HCT116 (cell line): ENCODE data around the gene CCBE1. TPM values are rescaled to one million over a fixed set of nuclear protein-coding genes. Genes with fewer than 3 reads are reported as not detected.

Experiments used
- ATAC-seq: fragments of 200-7000 bp; cut with Tn5 transposase; 2 replicates; pipeline ENCODE4 v1.9.1; 2020; ENCODE audit warnings: mild to moderate bottlenecking, moderate library complexity
- BruUV-seq: library from RNA; stranded (reverse); fragments of 400-500 nt; replicated peaks from 2 replicates; lab custom pipeline; 2021; lab: Mats Ljungman, UMichigan
- CTCF ChIA-PET: fragments of 300-600 bp; sonication (Branson Sonifier 250); formaldehyde crosslinking; loops from one replicate; lab custom pipeline; 2021; ENCODE audit warnings: antibody characterized with exemption; lab: Charles Lee
- POLR2A ChIA-PET: fragments of 300-600, 350-600 bp; sonication (Branson Sonifier 250); formaldehyde crosslinking; loops from one replicate; lab custom pipeline; 2021; ENCODE audit warnings: antibody characterized with exemption; lab: Charles Lee
- RAD21 ChIA-PET, 2 experiments: fragments of 300-600 bp; sonication (Branson Sonifier 250); formaldehyde crosslinking; loops; one replicate each; lab custom pipeline; 2023; ENCODE audit warnings: low total read pairs in 2 of 2; ENCODE audit not compliant: uncharacterized antibody in 2 of 2, unreplicated experiment in 2 of 2, low non-redundant PET in 1 of 2; lab: Charles Lee
- DNase-seq: peaks from one replicate; pipeline ENCODE4 v3.0.0-alpha.2; 2010; ENCODE audit warnings: low read depth, low spot score
- H2AFZ ChIP-seq: fragments of 200-600 bp; shearing (Covaris generic), sonication (generic); 2 replicates; pipeline ENCODE4 v1.6.1; 2017; ENCODE audit warnings: low read depth, mixed run types, mixed read lengths, antibody characterized with exemption, low read length; ENCODE audit not compliant: poor library complexity, severe bottlenecking
- H3K27ac ChIP-seq: 2 replicates; pipeline ENCODE4 v1.5.1; 2012; ENCODE audit warnings: low read depth, low read length
- H3K27me3 ChIP-seq: fragments of 200-600 bp; sonication (generic); 2 replicates; pipeline ENCODE4 v1.6.1; 2016; ENCODE audit warnings: mixed run types, low read length, mixed read lengths; ENCODE audit not compliant: insufficient read depth
- H3K36me3 ChIP-seq, 2 experiments: fragments of 200-500 bp in 1 of 2; fragments of 200-600 bp in 1 of 2; sonication (Bioruptor generic) in 1 of 2; sonication (generic) in 1 of 2; 2 replicates each; pipeline versions ENCODE4 v1.5.1 to v1.6.1; 2014 to 2016; ENCODE audit warnings: low read length in 2 of 2, inconsistent platforms in 1 of 2, mixed read lengths in 1 of 2, mixed run types in 1 of 2; ENCODE audit not compliant: insufficient read depth in 2 of 2, control insufficient read depth in 1 of 2
- H3K4me1 ChIP-seq, 2 experiments: fragments of 200-600 bp in 1 of 2; sonication (generic) in 1 of 2; 2 replicates each; pipeline versions ENCODE4 v1.5.1 to v1.6.1; 2012 to 2017; ENCODE audit warnings: low read length in 2 of 2, inconsistent platforms in 1 of 2, mild to moderate bottlenecking in 1 of 2, mixed read lengths in 1 of 2, mixed run types in 1 of 2, moderate library complexity in 1 of 2; ENCODE audit not compliant: insufficient read depth in 2 of 2, control insufficient read depth in 1 of 2
- H3K4me2 ChIP-seq: fragments of 200-600 bp; sonication (generic); 2 replicates; pipeline ENCODE4 v1.6.1; 2017; ENCODE audit warnings: mixed run types, low read length, mixed read lengths
- H3K4me3 ChIP-seq, 2 experiments: fragments of 200-600 bp in 1 of 2; sonication (generic) in 1 of 2; replicated peaks in 1 of 2; 2 replicates each; pipeline ENCODE4 v1.5.1; 2011 to 2016; ENCODE audit warnings: low read length in 2 of 2, control low read depth in 1 of 2, low read depth in 1 of 2, mild to moderate bottlenecking in 1 of 2, mixed read lengths in 1 of 2, mixed run types in 1 of 2
- H3K79me2 ChIP-seq: fragments of 200-600 bp; sonication (generic); 2 replicates; pipeline ENCODE4 v1.6.1; 2017; ENCODE audit warnings: mild to moderate bottlenecking, mixed run types, low read length, moderate library complexity, mixed read lengths; ENCODE audit not compliant: insufficient read depth
- H3K9ac ChIP-seq: fragments of 200-600 bp; sonication (generic); 2 replicates; pipeline ENCODE4 v1.6.1; 2016; ENCODE audit warnings: low read length, mixed read lengths
- H3K9me2 ChIP-seq: fragments of 200-600 bp; sonication (generic), shearing (Covaris generic); 2 replicates; pipeline ENCODE4 v1.6.1; 2017; ENCODE audit warnings: mixed run types, mild to moderate bottlenecking, moderate library complexity; ENCODE audit not compliant: insufficient read depth
- H3K9me3 ChIP-seq, 2 experiments: fragments of 200-500 bp in 1 of 2; fragments of 200-600 bp in 1 of 2; sonication (Bioruptor generic) in 1 of 2; sonication (generic) in 1 of 2; 2 replicates each; pipeline ENCODE4 v1.6.1; 2014 to 2017; ENCODE audit warnings: low read length in 2 of 2, mixed read lengths in 2 of 2, inconsistent platforms in 1 of 2, low read depth in 1 of 2, mild to moderate bottlenecking in 1 of 2, mixed run types in 1 of 2, moderate library complexity in 1 of 2; ENCODE audit not compliant: control insufficient read depth in 1 of 2, insufficient read depth in 1 of 2
- H4K20me1 ChIP-seq: fragments of 200-600 bp; sonication (generic), shearing (Covaris generic); 2 replicates; pipeline ENCODE4 v1.6.1; 2017; ENCODE audit warnings: mixed run types, mild to moderate bottlenecking, moderate library complexity; ENCODE audit not compliant: insufficient read depth
- CBX3 ChIP-seq: IDR thresholded peaks from 2 replicates; pipeline ENCODE4 v1.6.1; 2012; ENCODE audit warnings: low read depth
- CEBPB ChIP-seq: IDR thresholded peaks from 2 replicates; pipeline ENCODE4 v1.6.1; 2012; ENCODE audit warnings: low read depth
- CTCF ChIP-seq, 3 experiments: fragments of 200-600 bp in 1 of 3; sonication (generic) in 1 of 3; IDR thresholded peaks in 2 of 3; conservative IDR thresholded peaks in 1 of 3; 2 replicates each; pipeline ENCODE4 v1.5.1; 2012 to 2017; ENCODE audit warnings: low read depth in 2 of 3, low read length in 2 of 3, antibody characterized with exemption in 1 of 3, borderline replicate concordance in 1 of 3, control low read depth in 1 of 3, mild to moderate bottlenecking in 1 of 3, mixed read lengths in 1 of 3, mixed run types in 1 of 3, moderate library complexity in 1 of 3; ENCODE audit not compliant: insufficient read depth in 1 of 3
- FOSL1 ChIP-seq: IDR thresholded peaks from 2 replicates; pipeline ENCODE4 v1.6.1; 2012; ENCODE audit warnings: low read depth
- MAX ChIP-seq: IDR thresholded peaks from 2 replicates; pipeline ENCODE4 v1.6.1; 2012
- POLR2AphosphoS5 ChIP-seq: IDR thresholded peaks from 2 replicates; pipeline ENCODE4 v1.6.1; 2011; ENCODE audit warnings: mild to moderate bottlenecking, low read depth, low read length, moderate library complexity
- RAD21 ChIP-seq: IDR thresholded peaks from 2 replicates; pipeline ENCODE4 v1.6.1; 2012; ENCODE audit warnings: low read depth, mild to moderate bottlenecking
- SIN3A ChIP-seq: IDR thresholded peaks from 2 replicates; pipeline ENCODE4 v1.6.1; 2012; ENCODE audit warnings: low read depth
- TCF7L2 ChIP-seq: IDR thresholded peaks from 2 replicates; pipeline ENCODE4 v1.7.0; 2011; ENCODE audit warnings: borderline replicate concordance, inconsistent platforms; ENCODE audit not compliant: insufficient read depth, insufficient read length; ENCODE audit errors: extremely low read depth
- ZBTB33 ChIP-seq: IDR thresholded peaks from 2 replicates; pipeline ENCODE4 v1.6.1; 2011; ENCODE audit warnings: mild to moderate bottlenecking, low read length, moderate library complexity; ENCODE audit not compliant: insufficient replicate concordance; ENCODE audit errors: extremely low read depth
- ZFX ChIP-seq: fragments of 450-650 bp; IDR thresholded peaks from 2 replicates; pipeline ENCODE4 v1.6.1; 2017
- ZNF274 ChIP-seq: fragments of 200-500 bp; sonication (Bioruptor generic); IDR thresholded peaks from 2 replicates; pipeline ENCODE4 v1.6.1; 2014; ENCODE audit warnings: mild to moderate bottlenecking, low read depth, low read length, inconsistent platforms
- intact Hi-C: fragments of 100-400 bp; cut with micrococcal nuclease; formaldehyde crosslinking; loops from 2 replicates; pipeline ENCODE4 v1.10.0; 2022
- total RNA-seq: library from RNA; stranded (reverse); gene quantifications from one replicate; pipeline ENCODE4 v1.2.1, GENCODE V29; 2021; ENCODE audit not compliant: unreplicated experiment
- TF ChIP-seq, protein P1 (sequence below): IDR thresholded peaks from 2 replicates; pipeline ENCODE4 v1.6.1; 2012; ENCODE audit warnings: low read depth

Gene CCBE1
- total RNA-seq, 1 experiment from 2014 or later: 0.84 TPM

DNA sequence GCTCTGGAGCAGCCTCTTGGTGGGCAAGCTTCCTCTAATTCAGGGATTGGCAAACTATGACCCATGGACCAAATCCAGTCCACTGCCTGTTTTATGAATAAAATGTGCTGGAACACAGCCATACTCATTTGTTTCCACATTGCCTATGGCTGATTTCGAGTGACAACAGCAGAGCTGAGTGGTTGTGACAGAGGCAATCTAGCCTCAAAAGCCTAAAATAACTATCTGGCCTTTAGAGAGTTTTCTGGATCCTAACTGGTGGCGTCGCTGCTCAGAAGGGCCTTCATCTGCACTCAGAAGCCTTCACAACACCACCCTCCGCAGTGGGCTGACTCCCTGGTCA is 147.1 kb downstream of the CCBE1 start (continued):
- TF ChIP-seq, protein P1, sequence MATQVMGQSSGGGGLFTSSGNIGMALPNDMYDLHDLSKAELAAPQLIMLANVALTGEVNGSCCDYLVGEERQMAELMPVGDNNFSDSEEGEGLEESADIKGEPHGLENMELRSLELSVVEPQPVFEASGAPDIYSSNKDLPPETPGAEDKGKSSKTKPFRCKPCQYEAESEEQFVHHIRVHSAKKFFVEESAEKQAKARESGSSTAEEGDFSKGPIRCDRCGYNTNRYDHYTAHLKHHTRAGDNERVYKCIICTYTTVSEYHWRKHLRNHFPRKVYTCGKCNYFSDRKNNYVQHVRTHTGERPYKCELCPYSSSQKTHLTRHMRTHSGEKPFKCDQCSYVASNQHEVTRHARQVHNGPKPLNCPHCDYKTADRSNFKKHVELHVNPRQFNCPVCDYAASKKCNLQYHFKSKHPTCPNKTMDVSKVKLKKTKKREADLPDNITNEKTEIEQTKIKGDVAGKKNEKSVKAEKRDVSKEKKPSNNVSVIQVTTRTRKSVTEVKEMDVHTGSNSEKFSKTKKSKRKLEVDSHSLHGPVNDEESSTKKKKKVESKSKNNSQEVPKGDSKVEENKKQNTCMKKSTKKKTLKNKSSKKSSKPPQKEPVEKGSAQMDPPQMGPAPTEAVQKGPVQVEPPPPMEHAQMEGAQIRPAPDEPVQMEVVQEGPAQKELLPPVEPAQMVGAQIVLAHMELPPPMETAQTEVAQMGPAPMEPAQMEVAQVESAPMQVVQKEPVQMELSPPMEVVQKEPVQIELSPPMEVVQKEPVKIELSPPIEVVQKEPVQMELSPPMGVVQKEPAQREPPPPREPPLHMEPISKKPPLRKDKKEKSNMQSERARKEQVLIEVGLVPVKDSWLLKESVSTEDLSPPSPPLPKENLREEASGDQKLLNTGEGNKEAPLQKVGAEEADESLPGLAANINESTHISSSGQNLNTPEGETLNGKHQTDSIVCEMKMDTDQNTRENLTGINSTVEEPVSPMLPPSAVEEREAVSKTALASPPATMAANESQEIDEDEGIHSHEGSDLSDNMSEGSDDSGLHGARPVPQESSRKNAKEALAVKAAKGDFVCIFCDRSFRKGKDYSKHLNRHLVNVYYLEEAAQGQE: no peak
- TF ChIP-seq CBX3 (no peak), ZNF274 (no peak), ZFX (no peak), SIN3A (no peak)
- TF ChIP-seq, all 23 proteins: peak for 0

DNA sequence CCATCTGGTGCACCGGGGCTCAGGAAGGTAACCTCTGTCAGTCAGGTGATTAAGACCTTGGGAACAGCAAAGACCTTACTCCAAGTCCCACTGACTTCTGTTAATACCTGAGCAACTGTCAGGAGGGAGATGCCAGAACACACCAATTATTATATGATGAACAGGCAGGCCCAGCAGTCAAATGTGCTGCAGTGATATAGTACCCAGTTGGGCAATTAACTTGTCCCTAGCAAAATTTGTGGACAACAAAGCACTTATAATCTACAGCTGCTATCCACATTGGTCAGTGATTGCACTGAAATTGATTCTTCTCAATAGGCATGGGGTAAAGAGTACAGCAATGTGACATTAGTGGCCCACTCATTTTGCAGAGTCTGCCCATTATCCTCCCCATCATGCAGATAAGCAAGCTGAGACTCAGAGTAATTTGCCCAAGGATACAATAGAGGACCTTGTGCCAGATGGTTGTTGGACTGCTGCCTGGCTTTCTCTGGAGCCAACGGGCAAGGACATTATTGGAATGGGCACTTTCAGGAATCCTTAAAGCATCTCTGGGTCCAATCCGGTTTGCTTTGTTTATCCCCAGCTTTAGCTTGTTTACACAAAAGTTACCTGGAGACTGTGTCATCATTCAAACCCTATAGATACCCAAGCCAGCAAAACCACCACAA is 147.6 kb downstream of the CCBE1 start:
- RAD21 ChIA-PET: no interaction called here
- no peak for DNase-seq
- no peak for ATAC-seq
- H3K4me1 ChIP-seq: no peaks in the 10 kb centered on the region; a peak in 1 of 4 replicates
- no peak overlapping the region for H3K9ac ChIP-seq
- H3K9me2 ChIP-seq: no peaks in the 10 kb centered on the region
- BruUV-seq: no TSS peak
- no peak overlapping the region for H3K4me2 ChIP-seq
- TF ChIP-seq MAX (no peak), RAD21 (no peak), CEBPB (no peak), CBX3 (no peak), CTCF (IDR thresholded peaks at IDR 0.05 in 2 of 3, conservative IDR thresholded peaks at IDR 0.05 in 1 of 3; ENCODE audit: borderline replicate concordance in 1 of 3, insufficient read depth in 1 of 3, low read depth in 2 of 3, low read length in 2 of 3) (no peak), ZFX (no peak), ZBTB33 (no peak), FOSL1 (no peak), POLR2AphosphoS5 (no peak), TCF7L2 (no peak)
- TF ChIP-seq, all 23 proteins: peak for 0
- Histone ChIP-seq H3K9me3 (no peaks in the 10 kb centered on the region), H3K27ac (no peak overlapping the region), H3K36me3 (no peaks in the 10 kb centered on the region), H2AFZ (no peak overlapping the region), H3K27me3 (peaks cover 32% of the 10 kb centered on the region), H3K79me2 (no peaks in the 10 kb centered on the region), H3K4me3 (no peak overlapping the region), H4K20me1 (no peaks in the 10 kb centered on the region)
- intact Hi-C loops: no loop called here
- ChIA-PET POLR2A (no interaction called here), CTCF (no interaction called here)
